Right lobe of liver (tissue), 6 donors: Measurements from ENCODE around the gene ATXN1. TPM values are rescaled to one million over a fixed set of nuclear protein-coding genes. Genes with fewer than 3 reads are reported as not detected.

ENCODE experiments used
- ATAC-seq, 4 donors: fragments of 200-7000 bp; cut with Tn5 transposase; one replicate each; pipeline ENCODE4 v1.9.1; 2020; ENCODE audit warnings: mild to moderate bottlenecking in 4 of 4, moderate library complexity in 4 of 4
- DNase-seq, 3 donors: peaks; one replicate each; pipeline ENCODE4 v3.0.0-alpha.2; 2020
- H3K27ac ChIP-seq, 3 donors: fragments of 200-600 bp; one replicate each; pipeline ENCODE4 v1.8.0; 2022
- H3K27me3 ChIP-seq, 2 donors: fragments of 200-600 bp; one replicate each; pipeline ENCODE4 v1.8.0; 2022
- H3K36me3 ChIP-seq, 4 donors: fragments of 200-600 bp; sonication (generic) in 1 of 4; one replicate each; pipeline versions ENCODE4 v1.5.1 to v1.8.0; 2017 to 2022; ENCODE audit warnings: control low read depth in 1 of 4
- H3K4me1 ChIP-seq, 4 donors: fragments of 200-600 bp; sonication (generic) in 1 of 4; one replicate each; pipeline versions ENCODE4 v1.5.1 to v1.8.0; 2017 to 2022; ENCODE audit warnings: control low read depth in 1 of 4
- H3K4me3 ChIP-seq, 3 donors: fragments of 200-600 bp; one replicate each; pipeline ENCODE4 v1.8.0; 2022
- H3K9me3 ChIP-seq, 4 donors: fragments of 200-600 bp; sonication (generic) in 1 of 4; one replicate each; pipeline versions ENCODE4 v1.5.1 to v1.8.0; 2017 to 2022; ENCODE audit warnings: control low read depth in 1 of 4
- POLR2A ChIP-seq: fragments of 450-650 bp; IDR thresholded peaks from one replicate; pipeline ENCODE4 v1.6.1; 2017; ENCODE audit warnings: antibody characterized with exemption, mild to moderate bottlenecking
- WGBS: methylation state at CpG from one replicate; pipeline ENCODE4 v1.1.6; 2018; ENCODE audit warnings: low coverage, low lambda C conversion rate; ENCODE audit not compliant: insufficient coverage; ENCODE audit errors: missing lambda C conversion rate; 5-methylcytosine and 5-hydroxymethylcytosine counted together
- intact Hi-C, 2 donors: fragments of 100-400 bp; cut with DNase I; formaldehyde crosslinking; loops; one replicate each; pipeline versions ENCODE4 v1.11.2 to v1.14.1; 2022
- total RNA-seq, 6 experiments: library from RNA; depleted of rRNA in 2 of 6; stranded (reverse); fragments of >200 nt in 2 of 6; fragmentation: NEBNext Ultra II Directional in 3 of 6; extraction: Animal tissue kit (Norgen Biotek cat#: 25700) in 3 of 6; gene quantifications; one replicate each; pipeline versions ENCODE4 v1.1.0 to v1.2.4, GENCODE V29; 2016 to 2023
- TF ChIP-seq, protein P1 (sequence below), 4 donors: fragments of 200-600 bp in 3 of 4; fragments of 450-650 bp in 1 of 4; IDR thresholded peaks; one replicate each; pipeline versions ENCODE4 v1.5.1 to v1.8.0; 2016 to 2022; ENCODE audit warnings: antibody characterized with exemption in 4 of 4, mild to moderate bottlenecking in 2 of 4
- donor health status: DM: no; HTN: yes; CAD: no.
- donor health status: DM: no; HTN: no; CAD: no.
- donor health status: DM: no; HTN: no; CAD: no.
- donor health status: DM: no; HTN: yes; CAD: no.
- donor health status: DM: no; HTN: yes; CAD: no.

The ATXN1 gene
- total RNA-seq, 6 experiments from 2014 or later, result 23.2 to 28.7 (median 25.0) TPM

DNA sequence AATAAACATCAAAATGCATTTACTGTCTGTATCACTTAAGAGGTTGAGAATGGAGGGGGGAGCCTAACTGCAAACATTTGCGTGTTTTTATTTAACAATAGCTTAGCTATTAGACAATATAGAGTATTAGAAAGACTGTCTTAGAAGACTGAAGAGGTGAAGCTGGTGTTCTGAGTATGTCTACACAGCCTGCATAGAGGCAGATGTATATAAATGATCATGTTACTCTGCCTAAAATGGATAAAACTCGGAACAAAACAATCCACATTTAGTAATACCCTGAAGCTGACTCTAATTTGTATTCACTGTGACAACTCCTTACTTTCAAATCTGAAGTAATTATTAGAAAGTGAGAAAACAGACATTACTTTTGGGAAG is 340.9 kb downstream of the ATXN1 start:
- no peak for TF ChIP-seq POLR2A
- TF ChIP-seq, protein P1, sequence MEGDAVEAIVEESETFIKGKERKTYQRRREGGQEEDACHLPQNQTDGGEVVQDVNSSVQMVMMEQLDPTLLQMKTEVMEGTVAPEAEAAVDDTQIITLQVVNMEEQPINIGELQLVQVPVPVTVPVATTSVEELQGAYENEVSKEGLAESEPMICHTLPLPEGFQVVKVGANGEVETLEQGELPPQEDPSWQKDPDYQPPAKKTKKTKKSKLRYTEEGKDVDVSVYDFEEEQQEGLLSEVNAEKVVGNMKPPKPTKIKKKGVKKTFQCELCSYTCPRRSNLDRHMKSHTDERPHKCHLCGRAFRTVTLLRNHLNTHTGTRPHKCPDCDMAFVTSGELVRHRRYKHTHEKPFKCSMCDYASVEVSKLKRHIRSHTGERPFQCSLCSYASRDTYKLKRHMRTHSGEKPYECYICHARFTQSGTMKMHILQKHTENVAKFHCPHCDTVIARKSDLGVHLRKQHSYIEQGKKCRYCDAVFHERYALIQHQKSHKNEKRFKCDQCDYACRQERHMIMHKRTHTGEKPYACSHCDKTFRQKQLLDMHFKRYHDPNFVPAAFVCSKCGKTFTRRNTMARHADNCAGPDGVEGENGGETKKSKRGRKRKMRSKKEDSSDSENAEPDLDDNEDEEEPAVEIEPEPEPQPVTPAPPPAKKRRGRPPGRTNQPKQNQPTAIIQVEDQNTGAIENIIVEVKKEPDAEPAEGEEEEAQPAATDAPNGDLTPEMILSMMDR (IDR thresholded peaks at IDR 0.05), result no peak
- ATAC-seq (no peak), DNase-seq (no peak)
- Histone ChIP-seq H3K27ac (no peak overlapping the region), H3K27me3 (no peaks in the 10 kb centered on the region), H3K4me3 (no peak overlapping the region), H3K9me3 (no peaks in the 10 kb centered on the region), H3K4me1 (no peaks in the 10 kb centered on the region), H3K36me3 (no peaks in the 10 kb centered on the region)
- intact Hi-C loops, result no loop called here
- WGBS, result 83% methylated on average over 2 of the region's 2 CpGs

DNA sequence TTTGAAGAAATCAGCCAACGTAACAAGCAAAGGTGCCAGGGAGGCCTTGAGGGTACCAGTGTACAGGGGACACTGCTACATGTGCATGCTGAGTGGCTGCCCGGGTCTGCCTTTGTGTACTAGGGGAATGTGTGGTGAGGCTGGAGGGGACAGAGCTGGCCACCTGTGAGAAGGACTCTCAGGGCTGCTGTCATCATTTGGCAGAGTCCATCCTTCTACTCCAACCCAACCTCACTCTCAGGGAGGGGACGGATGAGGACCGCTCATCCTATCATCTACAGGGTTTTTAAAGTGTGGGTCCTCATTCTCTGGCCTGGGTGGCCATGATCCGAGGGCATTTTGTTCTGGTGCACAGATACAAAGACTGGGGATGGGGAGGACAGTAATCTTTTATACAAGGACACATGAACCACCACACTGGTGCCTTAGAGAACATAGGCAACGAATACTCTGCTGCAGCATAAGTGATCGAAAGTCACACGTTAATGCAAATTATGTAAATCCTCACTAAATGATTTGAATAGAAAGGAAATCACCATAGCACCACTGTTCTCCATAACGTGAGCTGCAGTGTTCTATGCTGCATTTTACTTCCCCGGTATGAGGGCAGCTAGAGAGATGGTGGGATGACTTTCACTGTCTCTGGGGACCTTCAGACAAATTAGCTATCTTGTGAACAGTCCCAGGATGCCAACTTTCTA is 341.5 kb downstream of the ATXN1 start:
- intact Hi-C loops, result no loop called here
- no peak overlapping the region for H3K27ac ChIP-seq
- no peaks in the 10 kb centered on the region for H3K27me3 ChIP-seq
- H3K4me1 ChIP-seq, result no peaks in the 10 kb centered on the region
- ATAC-seq (no peak), DNase-seq (no peak)
- H3K4me3 ChIP-seq, result no peak overlapping the region
- H3K9me3 ChIP-seq, result no peaks in the 10 kb centered on the region
- 72% methylated on average over 6 of the region's 10 CpGs for WGBS
- TF ChIP-seq, protein P1 (IDR thresholded peaks at IDR 0.05), result no peak
- no peak for TF ChIP-seq POLR2A
- no peaks in the 10 kb centered on the region for H3K36me3 ChIP-seq

DNA sequence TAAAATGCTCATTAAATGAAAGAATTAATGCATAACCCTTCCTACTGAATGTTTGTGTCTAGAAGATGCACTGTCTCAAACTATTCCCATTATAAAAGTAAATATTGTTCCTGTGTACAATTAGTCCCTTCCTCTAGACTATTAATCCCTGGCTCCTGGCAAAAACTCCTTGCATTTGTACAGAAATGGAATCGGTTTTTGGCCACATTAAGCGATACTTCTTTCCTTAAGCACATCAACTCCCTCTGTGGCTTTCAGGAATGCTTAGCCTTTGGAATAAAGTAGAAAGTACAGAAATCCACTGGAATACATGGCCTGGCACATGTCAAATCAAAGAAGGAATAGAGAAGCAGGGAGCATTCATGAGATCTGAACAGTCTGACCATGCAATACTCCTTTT is 343.1 kb downstream of the ATXN1 start:
- intact Hi-C loops, result no loop called here
- Histone ChIP-seq H3K4me1 (no peaks in the 10 kb centered on the region), H3K27ac (no peak overlapping the region), H3K9me3 (no peaks in the 10 kb centered on the region), H3K36me3 (no peaks in the 10 kb centered on the region), H3K4me3 (no peak overlapping the region), H3K27me3 (no peaks in the 10 kb centered on the region)
- no peak for DNase-seq
- no peak for TF ChIP-seq POLR2A
- TF ChIP-seq, protein P1 (IDR thresholded peaks at IDR 0.05), result no peak
- no peak for ATAC-seq
- 87% methylated on average over 2 of the region's 2 CpGs for WGBS

DNA sequence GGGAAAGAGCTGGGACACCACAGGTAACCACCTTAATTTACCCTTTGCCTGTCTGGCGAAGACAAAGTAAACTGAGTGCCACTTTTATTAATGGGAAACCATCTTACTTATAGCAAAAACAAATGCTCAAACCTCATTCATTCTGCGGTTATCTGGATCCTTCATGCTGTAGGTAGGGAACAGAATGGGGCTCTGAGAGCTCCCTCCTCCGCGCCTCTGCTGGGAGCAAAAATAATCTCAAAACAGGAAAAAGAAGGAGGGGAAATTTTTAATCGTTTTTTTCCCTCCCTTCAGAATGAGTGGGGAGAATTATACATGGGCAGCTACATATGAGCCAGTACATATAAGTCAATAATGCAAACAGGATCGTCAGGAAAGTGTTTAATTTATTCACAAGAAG is 345.6 kb downstream of the ATXN1 start:
- DNase-seq, result no peak
- no peaks in the 10 kb centered on the region for H3K4me1 ChIP-seq
- no peaks in the 10 kb centered on the region for H3K36me3 ChIP-seq
- intact Hi-C loops, result no loop called here
- H3K9me3 ChIP-seq, result no peaks in the 10 kb centered on the region
- no peak overlapping the region for H3K4me3 ChIP-seq
- H3K27ac ChIP-seq, result no peak overlapping the region
- ATAC-seq, result no peak
- WGBS, result 81% methylated on average over 4 of the region's 6 CpGs
- no peaks in the 10 kb centered on the region for H3K27me3 ChIP-seq
- TF ChIP-seq, protein P1 (IDR thresholded peaks at IDR 0.05), result no peak
- TF ChIP-seq POLR2A, result no peak
